ENCODE data around the gene PPP1R37. TPM values are rescaled to one million over a fixed set of nuclear protein-coding genes. Genes with fewer than 3 reads are reported as not detected.

Gene PPP1R37
- total RNA-seq, 2 donors from 2014 or later, result 19.8 to 27.7 TPM

GRCh38 chr19:45160870-45161737 is 68.1 kb downstream of the PPP1R37 start, which contains the start of gene NKPD1:
Gene NKPD1 (minus strand): TSS chr19:45160982. CDS start chr19:45160150, 832 bp downstream.
- Mint-ChIP-seq H3K4me3 (no peak within 1 kb of the TSS), H3K36me3 (ENCODE audit: low read depth) (no peaks in the 10 kb centered on the region), H3K4me1 (peaks cover 11% of the 10 kb centered on the region), H3K9me3 (no peaks in the 10 kb centered on the region), H3K27me3 (peaks cover 3% of the 10 kb centered on the region), H3K27ac (peak within 1 kb of the TSS; percentile 6)
- ATAC-seq (replicated peaks), result no peak

- no peaks in the 10 kb centered on the region for H3K9me3 Mint-ChIP-seq
- H3K36me3 Mint-ChIP-seq (ENCODE audit: low read depth), result no peaks in the 10 kb centered on the region
- peaks cover 13% of the 10 kb centered on the region for H3K4me1 Mint-ChIP-seq
- H3K4me3 Mint-ChIP-seq, result no peak overlapping the region
- no peak overlapping the region for H3K27ac Mint-ChIP-seq
- H3K27me3 Mint-ChIP-seq, result peaks cover 3% of the 10 kb centered on the region
- no peak for ATAC-seq (replicated peaks)
Observed at GRCh38 chr19:45161738-45162607, 69.0 kb downstream of the PPP1R37 start.

GRCh38 chr19:45162608-45163143 is 69.7 kb downstream of the PPP1R37 start:
- peaks cover 3% of the 10 kb centered on the region for H3K27me3 Mint-ChIP-seq
- H3K4me3 Mint-ChIP-seq, result no peak overlapping the region
- H3K9me3 Mint-ChIP-seq, result no peaks in the 10 kb centered on the region
- ATAC-seq (replicated peaks), result no peak
- H3K27ac Mint-ChIP-seq, result no peak overlapping the region
- H3K4me1 Mint-ChIP-seq, result peaks cover 15% of the 10 kb centered on the region
- no peaks in the 10 kb centered on the region for H3K36me3 Mint-ChIP-seq (ENCODE audit: low read depth)

GRCh38 chr19:45163156-45163555 is 70.2 kb downstream of the PPP1R37 start:
- Mint-ChIP-seq H3K27ac (no peak overlapping the region), H3K4me1 (peaks cover 11% of the 10 kb centered on the region), H3K27me3 (peaks cover under 1% of the 10 kb centered on the region), H3K36me3 (ENCODE audit: low read depth) (no peaks in the 10 kb centered on the region), H3K9me3 (no peaks in the 10 kb centered on the region), H3K4me3 (peak overlapping the region; percentile 52)
- no peak for ATAC-seq (replicated peaks)

DNA sequence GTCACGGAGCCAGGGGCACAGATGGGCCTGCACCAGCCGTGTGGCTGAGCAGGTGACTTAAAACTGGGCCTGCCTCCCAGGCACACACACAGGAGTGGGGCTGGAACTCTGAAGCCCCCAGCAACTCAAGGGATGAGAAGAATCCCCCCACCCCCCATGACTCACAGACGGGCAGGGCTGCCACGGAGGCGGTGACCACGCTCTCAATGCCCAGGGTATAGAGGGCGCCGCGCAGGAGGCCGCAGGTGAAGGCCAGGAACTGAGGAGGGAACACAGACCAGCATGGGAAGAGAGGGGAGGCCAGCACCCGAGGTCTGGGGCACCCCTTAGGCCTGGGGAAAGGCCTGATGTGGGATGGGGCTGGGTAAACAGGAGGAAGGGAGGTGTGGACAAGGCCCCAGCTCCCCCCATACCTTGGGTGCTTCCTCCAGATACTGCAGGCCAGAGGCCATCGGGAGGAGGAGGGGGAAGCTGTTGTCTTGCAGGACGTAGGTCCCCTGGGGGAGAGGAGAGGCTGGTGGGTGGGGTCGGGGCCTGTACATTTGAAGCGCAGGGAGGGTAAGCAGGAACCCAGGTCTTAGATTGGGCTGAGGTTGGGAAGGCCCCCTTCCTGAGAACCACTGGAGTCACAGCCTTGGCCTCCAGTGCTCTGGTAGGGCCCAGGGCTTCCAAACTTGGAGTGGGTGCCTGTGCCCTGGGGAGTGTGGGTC is 70.9 kb downstream of the PPP1R37 start:
- Mint-ChIP-seq H3K4me3 (peak overlapping the region; percentile 52), H3K36me3 (ENCODE audit: low read depth) (no peaks in the 10 kb centered on the region), H3K9me3 (no peaks in the 10 kb centered on the region), H3K27me3 (no peaks in the 10 kb centered on the region), H3K27ac (peak overlapping the region; percentile 72), H3K4me1 (peaks cover 11% of the 10 kb centered on the region)
- no peak for ATAC-seq (replicated peaks)

- H3K27ac Mint-ChIP-seq, result peak overlapping the region; percentile 72
- no peaks in the 10 kb centered on the region for H3K36me3 Mint-ChIP-seq (ENCODE audit: low read depth)
- ATAC-seq (replicated peaks), result peak; percentile 95
- peaks cover 11% of the 10 kb centered on the region for H3K4me1 Mint-ChIP-seq
- H3K9me3 Mint-ChIP-seq, result no peaks in the 10 kb centered on the region
- H3K4me3 Mint-ChIP-seq, result peak overlapping the region; percentile 52
- no peaks in the 10 kb centered on the region for H3K27me3 Mint-ChIP-seq
Observed at GRCh38 chr19:45164577-45165335, 71.8 kb downstream of the PPP1R37 start.

- Mint-ChIP-seq H3K9me3 (no peaks in the 10 kb centered on the region), H3K36me3 (ENCODE audit: low read depth) (no peaks in the 10 kb centered on the region), H3K4me1 (peaks cover 17% of the 10 kb centered on the region), H3K4me3 (no peak overlapping the region), H3K27ac (peak overlapping the region; percentile 58), H3K27me3 (no peaks in the 10 kb centered on the region)
- no peak for ATAC-seq (replicated peaks)
Observed at GRCh38 chr19:45166723-45167252, 73.8 kb downstream of the PPP1R37 start.

- Mint-ChIP-seq H3K36me3 (ENCODE audit: low read depth) (no peaks in the 10 kb centered on the region), H3K27me3 (no peaks in the 10 kb centered on the region), H3K4me3 (no peak overlapping the region), H3K9me3 (no peaks in the 10 kb centered on the region), H3K4me1 (peaks cover 14% of the 10 kb centered on the region), H3K27ac (no peak overlapping the region)
- no peak for ATAC-seq (replicated peaks)
Observed at GRCh38 chr19:45168767-45169351, 75.9 kb downstream of the PPP1R37 start.

DNA sequence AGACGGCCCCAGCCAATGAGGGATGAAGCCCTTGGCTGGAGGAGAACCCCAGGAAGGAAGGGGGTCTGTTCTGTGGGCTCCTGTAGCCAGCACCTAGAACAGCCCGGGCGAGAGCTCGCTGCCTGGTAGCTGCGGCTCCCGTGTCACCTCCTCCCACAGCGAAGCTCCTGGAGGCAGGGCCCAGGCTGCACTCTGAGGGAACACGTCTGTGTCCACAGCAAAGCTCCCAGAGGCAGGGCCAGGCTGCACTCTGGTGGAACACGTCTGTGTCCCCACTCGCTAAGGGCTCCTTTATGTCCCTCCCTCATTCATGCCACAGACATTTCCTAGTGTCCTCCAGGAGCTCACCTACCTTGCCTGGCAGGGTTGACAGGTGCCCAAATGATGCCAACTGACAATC is 76.6 kb downstream of the PPP1R37 start:
- Mint-ChIP-seq H3K4me3 (peak overlapping the region; percentile 85), H3K27me3 (no peaks in the 10 kb centered on the region), H3K4me1 (peaks cover 10% of the 10 kb centered on the region), H3K36me3 (ENCODE audit: low read depth) (no peaks in the 10 kb centered on the region), H3K27ac (no peak overlapping the region), H3K9me3 (no peaks in the 10 kb centered on the region)
- no peak for ATAC-seq (replicated peaks)

GRCh38 chr19:45170146-45171106 is 77.4 kb downstream of the PPP1R37 start:
- Mint-ChIP-seq H3K9me3 (no peaks in the 10 kb centered on the region), H3K27ac (peak overlapping the region; percentile 99), H3K4me1 (peaks cover 12% of the 10 kb centered on the region), H3K27me3 (no peaks in the 10 kb centered on the region), H3K36me3 (ENCODE audit: low read depth) (no peaks in the 10 kb centered on the region), H3K4me3 (peak overlapping the region; percentile 85)
- ATAC-seq (replicated peaks), result no peak

- Mint-ChIP-seq H3K27me3 (no peaks in the 10 kb centered on the region), H3K27ac (peak overlapping the region; percentile 99), H3K4me3 (peak overlapping the region; percentile 85), H3K36me3 (ENCODE audit: low read depth) (no peaks in the 10 kb centered on the region), H3K9me3 (no peaks in the 10 kb centered on the region), H3K4me1 (peaks cover 14% of the 10 kb centered on the region)
- peak; percentile 96 for ATAC-seq (replicated peaks)
Observed at GRCh38 chr19:45171211-45171623, 78.2 kb downstream of the PPP1R37 start.

GRCh38 chr19:45172173-45172572 is 79.2 kb downstream of the PPP1R37 start:
- Mint-ChIP-seq H3K36me3 (ENCODE audit: low read depth) (no peaks in the 10 kb centered on the region), H3K27ac (peak overlapping the region; percentile 99), H3K9me3 (no peaks in the 10 kb centered on the region), H3K4me1 (peaks cover 11% of the 10 kb centered on the region), H3K4me3 (peak overlapping the region; percentile 85), H3K27me3 (no peaks in the 10 kb centered on the region)
- ATAC-seq (replicated peaks), result peak; percentile 24
